Measurements from ENCODE around the gene CBLL2.
"Not testable (repeated sequence)": the region's sequence is repeated elsewhere in the genome, so short reads cannot be mapped to it uniquely, and the experiment has no call there.

CBLL2 gene

GRCh38 chrX:22272613-22273012, at the start of gene CBLL2:
Gene CBLL2, plus strand, starts transcription at chrX:22272913. Its CDS starts 79 bp downstream, at chrX:22272992.
- no peak for DNase-seq

- DNase-seq, result no peak
These were observed 38.3 kb upstream of the CBLL2 start for GRCh38 chrX:22234380-22234779.

- DNase-seq, result no peak
These were observed 35.2 kb upstream of the CBLL2 start for GRCh38 chrX:22237479-22237878.

- DNase-seq, result no peak
These were observed 26.1 kb upstream of the CBLL2 start for GRCh38 chrX:22246620-22247019.

GRCh38 chrX:22247169-22247568, 25.5 kb upstream of the CBLL2 start:
- DNase-seq, result no peak

GRCh38 chrX:22248401-22248800, 24.3 kb upstream of the CBLL2 start:
- DNase-seq, result no peak

GRCh38 chrX:22249371-22249770, 23.3 kb upstream of the CBLL2 start:
- no peak for DNase-seq

GRCh38 chrX:22268706-22269105, 4.0 kb upstream of the CBLL2 start:
- DNase-seq, result no peak

- DNase-seq, result no peak
These were observed 1.1 kb downstream of the CBLL2 start for GRCh38 chrX:22273714-22274317.

- no peak for DNase-seq
These were observed 4.1 kb downstream of the CBLL2 start for GRCh38 chrX:22276781-22277180.

- DNase-seq, result no peak
These were observed 5.7 kb downstream of the CBLL2 start for GRCh38 chrX:22278375-22278774.

GRCh38 chrX:22289209-22289608, 16.5 kb downstream of the CBLL2 start:
- not testable (repeated sequence) for DNase-seq

- DNase-seq, result no peak
These were observed 24.2 kb downstream of the CBLL2 start for GRCh38 chrX:22296871-22297270.

- DNase-seq, result peak; percentile 88
These were observed 27.4 kb downstream of the CBLL2 start for GRCh38 chrX:22300130-22300529.

- DNase-seq, result no peak
These were observed 38.1 kb downstream of the CBLL2 start for GRCh38 chrX:22310779-22311178.

GRCh38 chrX:22313766-22314165, 41.1 kb downstream of the CBLL2 start:
- DNase-seq, result no peak

GRCh38 chrX:22314211-22314610, 41.5 kb downstream of the CBLL2 start:
- DNase-seq, result no peak

GRCh38 chrX:22314692-22315091, 42.0 kb downstream of the CBLL2 start:
- DNase-seq, result no peak

GRCh38 chrX:22315151-22315550, 42.4 kb downstream of the CBLL2 start:
- no peak for DNase-seq

GRCh38 chrX:22320236-22320873, 47.6 kb downstream of the CBLL2 start:
- DNase-seq, result no peak

- no peak for DNase-seq
These were observed 50.8 kb downstream of the CBLL2 start for GRCh38 chrX:22323541-22323940.

Data from NCI-H345 (cell line).